A204.1 (cell line): ENCODE measurements around the gene TM2D1.

Experiments used
- FAIRE-seq: peaks from 2 replicates; lab custom pipeline; 2012; peaks lifted over from hg19 to GRCh38; lab: Jason Lieb, UNC

The TM2D1 gene

GRCh38 chr1:61644303-61644702 is 80.6 kb downstream of the TM2D1 start:
- FAIRE-seq, result no peak

GRCh38 chr1:61642475-61643232 is 82.3 kb downstream of the TM2D1 start:
- no peak for FAIRE-seq

- no peak for FAIRE-seq
Observed at GRCh38 chr1:61641578-61642336, 83.2 kb downstream of the TM2D1 start.

- no peak for FAIRE-seq
Observed at GRCh38 chr1:61640531-61641530, 84.1 kb downstream of the TM2D1 start.

- no peak for FAIRE-seq
Observed at GRCh38 chr1:61639608-61640336, 85.2 kb downstream of the TM2D1 start.

GRCh38 chr1:61638911-61639605 is 85.9 kb downstream of the TM2D1 start:
- no peak for FAIRE-seq

- FAIRE-seq, result no peak
Observed at GRCh38 chr1:61638296-61638695, 86.6 kb downstream of the TM2D1 start.

- no peak for FAIRE-seq
Observed at GRCh38 chr1:61637470-61637869, 87.5 kb downstream of the TM2D1 start.

GRCh38 chr1:61636814-61637213 is 88.1 kb downstream of the TM2D1 start:
- FAIRE-seq, result no peak

- no peak for FAIRE-seq
Observed at GRCh38 chr1:61636376-61636775, 88.6 kb downstream of the TM2D1 start.

GRCh38 chr1:61635557-61635956 is 89.4 kb downstream of the TM2D1 start:
- FAIRE-seq, result no peak

GRCh38 chr1:61631436-61631835 is 93.5 kb downstream of the TM2D1 start:
- no peak for FAIRE-seq
